ENCODE results near the gene ADGRG3.

The ADGRG3 gene

GRCh38 chr16:57623251-57624043, 44.7 kb upstream of the ADGRG3 start:
- H3K4me3 ChIP-seq (ENCODE audit: low read depth, low read length), result no peak overlapping the region

DNA sequence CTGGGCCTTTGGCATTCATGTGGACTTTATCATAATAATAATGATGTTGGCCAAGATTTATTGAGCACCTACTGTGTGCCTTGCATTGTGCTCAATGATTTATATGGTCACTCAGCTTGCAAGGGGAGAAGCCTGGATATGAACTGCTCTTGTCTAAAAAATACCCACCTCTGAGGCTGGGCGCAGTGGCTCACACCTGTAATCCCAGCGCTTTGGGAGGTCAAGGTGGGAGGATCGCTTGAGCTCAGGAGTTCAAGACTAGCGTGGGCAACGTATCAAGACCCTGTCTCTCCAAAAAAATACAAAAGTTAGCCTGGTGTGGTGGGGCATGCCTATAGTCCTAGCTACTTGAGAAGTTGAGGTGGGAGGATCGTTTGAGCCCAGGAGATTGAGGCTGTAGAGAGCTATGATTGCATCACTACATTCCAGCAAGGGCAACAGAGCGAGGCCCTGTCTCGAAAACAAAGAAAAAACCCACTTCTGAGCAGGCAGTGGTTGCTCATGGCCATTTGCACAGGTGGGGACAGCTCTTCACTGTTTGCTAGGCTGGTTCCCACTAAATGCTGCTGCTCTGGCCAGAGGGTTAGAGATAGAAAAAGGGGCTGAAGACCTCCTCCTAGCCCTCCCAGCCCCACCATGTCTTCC, 43.9 kb upstream of the ADGRG3 start:
- H3K4me3 ChIP-seq (ENCODE audit: low read depth, low read length), result no peak overlapping the region
- TF ChIP-seq, protein P1, sequence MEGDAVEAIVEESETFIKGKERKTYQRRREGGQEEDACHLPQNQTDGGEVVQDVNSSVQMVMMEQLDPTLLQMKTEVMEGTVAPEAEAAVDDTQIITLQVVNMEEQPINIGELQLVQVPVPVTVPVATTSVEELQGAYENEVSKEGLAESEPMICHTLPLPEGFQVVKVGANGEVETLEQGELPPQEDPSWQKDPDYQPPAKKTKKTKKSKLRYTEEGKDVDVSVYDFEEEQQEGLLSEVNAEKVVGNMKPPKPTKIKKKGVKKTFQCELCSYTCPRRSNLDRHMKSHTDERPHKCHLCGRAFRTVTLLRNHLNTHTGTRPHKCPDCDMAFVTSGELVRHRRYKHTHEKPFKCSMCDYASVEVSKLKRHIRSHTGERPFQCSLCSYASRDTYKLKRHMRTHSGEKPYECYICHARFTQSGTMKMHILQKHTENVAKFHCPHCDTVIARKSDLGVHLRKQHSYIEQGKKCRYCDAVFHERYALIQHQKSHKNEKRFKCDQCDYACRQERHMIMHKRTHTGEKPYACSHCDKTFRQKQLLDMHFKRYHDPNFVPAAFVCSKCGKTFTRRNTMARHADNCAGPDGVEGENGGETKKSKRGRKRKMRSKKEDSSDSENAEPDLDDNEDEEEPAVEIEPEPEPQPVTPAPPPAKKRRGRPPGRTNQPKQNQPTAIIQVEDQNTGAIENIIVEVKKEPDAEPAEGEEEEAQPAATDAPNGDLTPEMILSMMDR (IDR thresholded peaks at IDR 0.05; ENCODE audit: insufficient read depth, low read depth, low read length, missing control alignments), result no peak
- DNase-seq (ENCODE audit: low read depth), result no peak

More at GRCh38 chr16:57623251-57624043, 44.7 kb upstream of the ADGRG3 start:
- TF ChIP-seq, protein P1 (IDR thresholded peaks at IDR 0.05; ENCODE audit: insufficient read depth, low read depth, low read length, missing control alignments), result no peak
- DNase-seq (ENCODE audit: low read depth), result no peak

DNA sequence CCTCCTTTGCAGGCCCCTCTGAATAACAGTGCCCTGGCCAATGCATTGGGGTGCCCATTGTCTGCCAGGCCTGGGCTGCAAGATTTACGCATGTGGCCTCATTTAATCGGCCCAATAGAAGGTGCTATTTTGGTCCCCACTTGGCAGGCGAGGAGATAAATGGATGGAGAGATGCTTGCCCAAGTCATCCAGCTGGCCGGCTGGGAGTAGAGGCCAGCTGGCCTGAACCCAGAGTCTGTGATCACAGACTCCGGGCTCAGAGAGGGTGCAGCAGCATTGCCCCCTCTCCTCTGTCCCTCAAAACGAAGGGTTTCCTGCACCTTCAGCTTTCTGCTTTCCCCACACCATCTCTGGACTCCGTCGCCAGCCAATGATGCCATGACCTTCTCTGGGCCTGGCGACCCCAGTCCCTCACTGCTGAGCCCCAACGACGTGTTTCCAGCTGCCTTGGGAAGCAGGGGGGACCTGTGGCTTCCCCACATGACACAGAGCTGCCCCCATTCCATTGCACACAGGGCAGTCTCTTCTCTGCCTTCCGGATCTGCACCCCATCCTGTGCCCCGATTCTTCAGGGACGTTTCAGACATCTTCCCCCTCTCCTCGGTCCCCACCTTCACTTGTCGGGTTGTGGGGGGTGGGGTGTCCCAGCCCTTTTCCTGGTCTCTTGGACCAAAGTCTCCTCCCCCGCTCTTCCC, 43.2 kb upstream of the ADGRG3 start:
- H3K4me3 ChIP-seq (ENCODE audit: low read depth, low read length), result no peak overlapping the region
- TF ChIP-seq, protein P1 (IDR thresholded peaks at IDR 0.05; ENCODE audit: insufficient read depth, low read depth, low read length, missing control alignments), result no peak
- no peak for DNase-seq (ENCODE audit: low read depth)

DNA sequence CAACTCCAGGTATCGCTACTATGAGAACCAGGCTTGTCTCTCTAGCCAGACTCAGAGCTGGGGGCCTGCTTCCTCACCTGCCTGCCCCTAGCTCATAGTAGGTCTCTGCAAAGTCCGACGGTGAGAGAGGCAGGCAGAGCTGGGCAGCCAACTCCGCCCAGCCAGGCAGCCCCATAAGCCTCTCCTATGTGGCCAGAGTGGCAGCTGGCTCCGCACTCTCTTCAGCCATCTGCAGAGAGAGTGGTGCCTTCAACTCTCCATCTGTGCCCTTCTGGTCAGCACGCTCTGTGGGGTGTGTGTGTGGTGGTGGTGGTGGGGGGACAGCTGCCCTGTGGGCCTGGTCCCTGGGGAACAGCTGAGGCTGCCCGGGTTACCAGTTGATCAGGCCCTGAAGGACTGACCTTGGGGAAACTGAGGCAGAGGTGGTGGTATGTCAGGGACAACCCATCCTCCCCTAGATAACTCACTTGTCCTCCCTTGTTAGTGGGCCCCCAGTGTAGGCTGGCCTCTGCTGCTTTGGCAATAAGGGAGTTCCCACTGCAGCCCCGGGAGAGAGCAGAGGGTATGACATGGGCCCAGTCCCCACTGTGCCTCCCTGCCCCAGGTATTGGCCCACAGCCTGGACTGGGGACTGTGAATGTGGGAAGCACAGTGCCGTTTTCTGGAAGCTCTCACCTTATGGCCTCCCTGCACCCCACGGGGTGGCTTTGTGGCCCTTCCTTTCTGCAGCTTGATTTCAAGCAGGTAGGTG, 41.5 kb upstream of the ADGRG3 start:
- DNase-seq (ENCODE audit: low read depth), result no peak
- no peak overlapping the region for H3K4me3 ChIP-seq (ENCODE audit: low read depth, low read length)
- TF ChIP-seq, protein P1 (IDR thresholded peaks at IDR 0.05; ENCODE audit: insufficient read depth, low read depth, low read length, missing control alignments), result no peak

DNA sequence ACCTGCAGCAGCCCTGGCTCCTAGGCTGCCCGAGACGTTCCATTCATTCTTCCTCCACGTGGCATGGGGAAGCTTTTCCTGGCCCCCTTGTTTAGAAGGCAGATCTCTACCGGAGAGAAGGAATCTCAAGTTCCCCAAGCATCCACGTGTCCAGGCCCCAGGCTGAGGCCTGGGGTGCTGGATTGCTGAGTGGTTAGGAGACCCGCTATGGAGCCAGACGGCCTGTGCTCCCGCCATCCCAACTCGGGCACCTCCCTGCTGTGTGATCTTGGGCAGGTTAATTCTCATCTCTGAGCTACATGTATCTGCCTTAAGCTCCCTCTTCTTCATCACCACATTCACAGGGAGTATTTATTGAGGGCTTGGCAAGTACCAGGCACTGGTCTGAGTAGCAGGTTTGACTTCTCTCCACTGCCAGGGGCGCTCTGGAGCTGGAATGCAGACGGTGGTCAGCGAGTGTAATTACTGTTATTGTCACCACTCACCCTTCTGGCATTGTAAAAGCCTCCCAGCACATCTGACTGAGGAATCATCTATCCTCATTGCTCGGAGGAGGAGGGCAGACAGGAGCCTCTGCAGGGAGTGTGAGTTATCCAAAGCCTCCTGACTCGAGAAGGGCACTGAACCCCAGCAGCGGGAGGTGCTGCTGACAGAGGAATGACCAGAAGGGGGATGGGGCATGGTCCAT, 40.8 kb upstream of the ADGRG3 start:
- DNase-seq (ENCODE audit: low read depth), result no peak
- TF ChIP-seq, protein P1 (IDR thresholded peaks at IDR 0.05; ENCODE audit: insufficient read depth, low read depth, low read length, missing control alignments), result no peak
- H3K4me3 ChIP-seq (ENCODE audit: low read depth, low read length), result no peak overlapping the region
